T-helper 2 cell treated with Interferon-gamma antibody and Interleukin-4, amounts not matched to agents 5 μg/mL and 100 μg/mL, for 36 hours (primary cell): ENCODE results near the gene HTT.

ENCODE experiments used
- DNase-seq: peaks from one replicate; pipeline ENCODE4 v3.0.0; 2021; ENCODE audit warnings: low spot score
- H3K27ac Mint-ChIP-seq: one replicate; pipeline ENCODE4 v1.8.0; 2021; ENCODE audit warnings: mild to moderate bottlenecking, mixed read lengths
- H3K27me3 Mint-ChIP-seq: one replicate; pipeline ENCODE4 v1.8.0; 2021; ENCODE audit warnings: low read depth, mixed read lengths
- H3K36me3 Mint-ChIP-seq: one replicate; pipeline ENCODE4 v1.8.0; 2021; ENCODE audit warnings: low read depth, mixed read lengths
- H3K4me1 Mint-ChIP-seq: one replicate; pipeline ENCODE4 v1.8.0; 2021; ENCODE audit warnings: low read depth, mixed read lengths
- H3K4me3 Mint-ChIP-seq: one replicate; pipeline ENCODE4 v1.8.0; 2022; ENCODE audit warnings: mild to moderate bottlenecking, moderate library complexity, mixed read lengths
- H3K9me3 Mint-ChIP-seq: one replicate; pipeline ENCODE4 v1.8.0; 2021; ENCODE audit warnings: mixed read lengths

Gene HTT

GRCh38 chr4:3228881-3229280 is 154.4 kb downstream of the HTT start:
- peak overlapping the region; percentile 6 for H3K27ac Mint-ChIP-seq

GRCh38 chr4:3229328-3229727 is 154.8 kb downstream of the HTT start:
- Mint-ChIP-seq H3K36me3 (peaks cover 41% of the 10 kb centered on the region), H3K27ac (peak overlapping the region; percentile 6), H3K4me3 (no peak overlapping the region), H3K4me1 (no peaks in the 10 kb centered on the region), H3K27me3 (no peaks in the 10 kb centered on the region), H3K9me3 (no peaks in the 10 kb centered on the region)
- DNase-seq, result no peak

More at GRCh38 chr4:3228881-3229280, 154.4 kb downstream of the HTT start:
- Mint-ChIP-seq H3K9me3 (no peaks in the 10 kb centered on the region), H3K4me1 (no peaks in the 10 kb centered on the region), H3K27me3 (no peaks in the 10 kb centered on the region), H3K4me3 (no peak overlapping the region), H3K36me3 (peaks cover 41% of the 10 kb centered on the region)
- DNase-seq, result no peak

GRCh38 chr4:3229964-3230363 is 155.5 kb downstream of the HTT start:
- Mint-ChIP-seq H3K27me3 (no peaks in the 10 kb centered on the region), H3K4me1 (no peaks in the 10 kb centered on the region), H3K36me3 (peaks cover 42% of the 10 kb centered on the region), H3K9me3 (no peaks in the 10 kb centered on the region), H3K4me3 (no peak overlapping the region), H3K27ac (no peak overlapping the region)
- DNase-seq, result no peak

DNA sequence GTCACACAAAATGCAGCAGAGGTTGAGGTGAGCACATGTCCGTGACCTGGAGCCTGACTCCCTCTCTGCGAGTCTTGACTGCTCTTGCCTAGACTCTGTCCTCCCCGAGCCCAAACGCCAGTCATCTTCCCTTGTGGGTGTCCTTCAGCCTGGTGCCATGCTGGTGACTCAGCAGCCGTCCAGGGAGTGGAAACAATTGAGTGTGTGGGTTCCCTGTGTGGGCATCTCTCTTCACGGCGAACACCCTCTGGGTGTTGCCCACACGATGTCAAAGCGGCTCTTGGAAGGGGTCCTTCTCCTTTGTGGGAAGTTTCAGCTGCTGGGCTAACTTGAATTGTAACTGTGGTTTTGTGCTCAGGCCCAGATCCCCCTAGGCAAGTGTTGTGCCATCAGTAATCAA is 157.0 kb downstream of the HTT start:
- H3K4me3 Mint-ChIP-seq, result no peak overlapping the region
- no peaks in the 10 kb centered on the region for H3K4me1 Mint-ChIP-seq
- H3K27ac Mint-ChIP-seq, result no peak overlapping the region
- H3K36me3 Mint-ChIP-seq, result peaks cover 42% of the 10 kb centered on the region
- no peaks in the 10 kb centered on the region for H3K27me3 Mint-ChIP-seq
- no peak for DNase-seq
- H3K9me3 Mint-ChIP-seq, result no peaks in the 10 kb centered on the region

- no peaks in the 10 kb centered on the region for H3K9me3 Mint-ChIP-seq
- no peaks in the 10 kb centered on the region for H3K4me1 Mint-ChIP-seq
- no peak overlapping the region for H3K4me3 Mint-ChIP-seq
- no peak for DNase-seq
- peaks cover 42% of the 10 kb centered on the region for H3K36me3 Mint-ChIP-seq
- H3K27me3 Mint-ChIP-seq, result no peaks in the 10 kb centered on the region
- H3K27ac Mint-ChIP-seq, result no peak overlapping the region
Observed at GRCh38 chr4:3232001-3232400, 157.5 kb downstream of the HTT start.

DNA sequence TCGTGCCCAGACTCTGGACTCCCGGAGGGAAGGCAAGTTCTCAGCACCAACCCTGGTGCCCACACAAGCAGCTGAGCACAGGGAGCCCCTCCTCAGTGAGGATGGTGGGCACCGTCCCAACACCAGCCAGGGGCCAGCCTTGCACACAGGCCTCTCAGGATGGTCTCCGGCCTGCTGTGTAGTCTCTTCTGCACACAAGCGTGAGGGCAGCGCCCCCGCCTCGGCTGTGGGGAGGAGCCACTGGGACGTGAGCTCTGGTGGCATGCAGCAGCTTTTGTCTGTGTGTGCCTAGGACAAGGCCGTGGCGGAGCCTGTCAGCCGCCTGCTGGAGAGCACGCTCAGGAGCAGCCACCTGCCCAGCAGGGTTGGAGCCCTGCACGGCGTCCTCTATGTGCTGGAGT is 158.4 kb downstream of the HTT start:
- DNase-seq, result no peak
- Mint-ChIP-seq H3K27me3 (no peaks in the 10 kb centered on the region), H3K27ac (no peak overlapping the region), H3K36me3 (peaks cover 45% of the 10 kb centered on the region), H3K4me1 (no peaks in the 10 kb centered on the region), H3K4me3 (no peak overlapping the region), H3K9me3 (no peaks in the 10 kb centered on the region)

DNA sequence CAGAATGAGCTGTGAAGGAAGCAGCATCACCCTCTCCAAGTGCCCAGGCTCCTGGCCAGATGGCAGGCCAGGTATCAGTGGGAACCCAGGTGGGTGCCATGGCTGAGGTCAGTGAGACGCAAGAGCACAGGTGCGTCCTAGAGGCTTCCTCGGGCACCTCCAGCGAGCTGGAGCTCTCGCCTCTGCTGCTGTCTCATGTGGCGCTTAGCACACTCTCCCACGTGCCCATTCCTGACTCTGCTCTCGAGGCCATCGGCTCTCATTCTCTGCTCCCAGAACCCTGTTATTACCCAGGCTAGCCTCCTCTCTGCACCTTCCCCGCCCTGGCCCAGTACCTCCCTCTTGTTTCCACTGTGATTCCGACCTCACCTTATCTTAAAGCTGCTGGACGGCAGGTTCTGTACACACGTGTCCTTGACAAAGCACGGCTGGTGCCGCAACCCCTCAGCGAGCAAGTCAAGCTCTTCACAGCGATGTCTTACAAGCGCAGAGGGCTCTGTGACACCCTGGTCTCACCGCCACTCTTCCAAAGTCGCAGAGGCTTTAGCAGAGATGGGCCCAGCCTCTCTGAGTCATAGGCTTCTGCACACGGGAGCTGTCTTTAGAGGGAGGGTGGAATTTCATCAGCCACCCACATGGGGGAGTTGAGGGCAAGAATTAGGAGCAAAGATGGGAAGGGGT is 159.1 kb downstream of the HTT start:
- no peak overlapping the region for H3K4me3 Mint-ChIP-seq
- H3K27ac Mint-ChIP-seq, result peak overlapping the region; percentile 53

GRCh38 chr4:3234171-3235029 is 159.9 kb downstream of the HTT start:
- H3K27me3 Mint-ChIP-seq, result no peaks in the 10 kb centered on the region
- H3K36me3 Mint-ChIP-seq, result peaks cover 37% of the 10 kb centered on the region
- H3K4me1 Mint-ChIP-seq, result no peaks in the 10 kb centered on the region
- no peak for DNase-seq
- H3K27ac Mint-ChIP-seq, result peak overlapping the region; percentile 53
- H3K4me3 Mint-ChIP-seq, result no peak overlapping the region
- H3K9me3 Mint-ChIP-seq, result no peaks in the 10 kb centered on the region

More for the DNA sequence above, 159.1 kb downstream of the HTT start:
- no peaks in the 10 kb centered on the region for H3K9me3 Mint-ChIP-seq
- H3K27me3 Mint-ChIP-seq, result no peaks in the 10 kb centered on the region
- no peak for DNase-seq
- no peaks in the 10 kb centered on the region for H3K4me1 Mint-ChIP-seq
- H3K36me3 Mint-ChIP-seq, result peaks cover 44% of the 10 kb centered on the region

DNA sequence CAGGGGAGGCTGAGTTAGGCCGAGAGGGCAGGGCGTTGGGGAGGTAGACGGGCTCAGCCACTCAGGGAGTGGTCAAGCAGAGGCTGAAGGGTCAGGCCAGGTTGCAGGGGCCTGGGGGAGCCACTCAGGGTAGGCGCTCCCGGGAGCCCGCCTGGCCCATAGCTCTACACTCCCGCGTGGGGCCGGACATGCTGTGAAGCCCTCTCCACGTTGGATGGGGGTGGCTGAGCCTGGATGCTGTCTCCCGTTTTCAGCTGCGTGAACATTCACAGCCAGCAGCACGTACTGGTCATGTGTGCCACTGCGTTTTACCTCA is 160.5 kb downstream of the HTT start:
- H3K4me3 Mint-ChIP-seq, result no peak overlapping the region
- H3K4me1 Mint-ChIP-seq, result no peaks in the 10 kb centered on the region
- DNase-seq, result no peak
- no peaks in the 10 kb centered on the region for H3K27me3 Mint-ChIP-seq
- H3K36me3 Mint-ChIP-seq, result peaks cover 32% of the 10 kb centered on the region
- H3K9me3 Mint-ChIP-seq, result no peaks in the 10 kb centered on the region
- H3K27ac Mint-ChIP-seq, result no peak overlapping the region

- H3K4me3 Mint-ChIP-seq, result no peak overlapping the region
Observed at GRCh38 chr4:3235581-3235980, 161.1 kb downstream of the HTT start.

GRCh38 chr4:3236326-3236878 is 161.9 kb downstream of the HTT start:
- no peak overlapping the region for H3K4me3 Mint-ChIP-seq
- DNase-seq, result no peak
- H3K9me3 Mint-ChIP-seq, result no peaks in the 10 kb centered on the region
- H3K27ac Mint-ChIP-seq, result no peak overlapping the region
- no peaks in the 10 kb centered on the region for H3K27me3 Mint-ChIP-seq
- H3K4me1 Mint-ChIP-seq, result no peaks in the 10 kb centered on the region
- peaks cover 25% of the 10 kb centered on the region for H3K36me3 Mint-ChIP-seq

More at GRCh38 chr4:3235581-3235980, 161.1 kb downstream of the HTT start:
- Mint-ChIP-seq H3K9me3 (no peaks in the 10 kb centered on the region), H3K27me3 (no peaks in the 10 kb centered on the region), H3K36me3 (peaks cover 29% of the 10 kb centered on the region), H3K27ac (no peak overlapping the region), H3K4me1 (no peaks in the 10 kb centered on the region)
- DNase-seq, result no peak

DNA sequence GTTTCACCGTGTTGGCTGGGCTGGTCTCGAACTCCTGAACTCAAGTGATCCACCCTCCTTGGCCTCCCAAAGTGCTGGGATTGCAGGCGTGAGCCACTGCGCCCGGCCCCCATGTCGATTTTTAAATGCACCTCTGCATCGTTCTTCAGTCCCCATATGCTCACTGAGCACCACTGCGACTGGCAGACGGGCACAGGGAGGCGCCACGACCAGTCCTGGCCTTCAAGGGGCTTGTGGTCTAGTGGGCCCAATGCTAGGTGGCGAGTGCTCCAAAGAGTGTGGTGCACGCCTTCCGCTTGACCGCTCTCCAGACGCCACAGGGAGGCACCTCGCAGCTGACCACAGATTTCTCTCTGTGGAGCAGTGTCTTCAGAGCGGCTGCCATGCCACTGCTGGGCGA is 162.8 kb downstream of the HTT start:
- Mint-ChIP-seq H3K36me3 (peaks cover 19% of the 10 kb centered on the region), H3K4me1 (no peaks in the 10 kb centered on the region), H3K27ac (no peak overlapping the region), H3K27me3 (no peaks in the 10 kb centered on the region), H3K9me3 (no peaks in the 10 kb centered on the region), H3K4me3 (no peak overlapping the region)
- DNase-seq, result no peak

DNA sequence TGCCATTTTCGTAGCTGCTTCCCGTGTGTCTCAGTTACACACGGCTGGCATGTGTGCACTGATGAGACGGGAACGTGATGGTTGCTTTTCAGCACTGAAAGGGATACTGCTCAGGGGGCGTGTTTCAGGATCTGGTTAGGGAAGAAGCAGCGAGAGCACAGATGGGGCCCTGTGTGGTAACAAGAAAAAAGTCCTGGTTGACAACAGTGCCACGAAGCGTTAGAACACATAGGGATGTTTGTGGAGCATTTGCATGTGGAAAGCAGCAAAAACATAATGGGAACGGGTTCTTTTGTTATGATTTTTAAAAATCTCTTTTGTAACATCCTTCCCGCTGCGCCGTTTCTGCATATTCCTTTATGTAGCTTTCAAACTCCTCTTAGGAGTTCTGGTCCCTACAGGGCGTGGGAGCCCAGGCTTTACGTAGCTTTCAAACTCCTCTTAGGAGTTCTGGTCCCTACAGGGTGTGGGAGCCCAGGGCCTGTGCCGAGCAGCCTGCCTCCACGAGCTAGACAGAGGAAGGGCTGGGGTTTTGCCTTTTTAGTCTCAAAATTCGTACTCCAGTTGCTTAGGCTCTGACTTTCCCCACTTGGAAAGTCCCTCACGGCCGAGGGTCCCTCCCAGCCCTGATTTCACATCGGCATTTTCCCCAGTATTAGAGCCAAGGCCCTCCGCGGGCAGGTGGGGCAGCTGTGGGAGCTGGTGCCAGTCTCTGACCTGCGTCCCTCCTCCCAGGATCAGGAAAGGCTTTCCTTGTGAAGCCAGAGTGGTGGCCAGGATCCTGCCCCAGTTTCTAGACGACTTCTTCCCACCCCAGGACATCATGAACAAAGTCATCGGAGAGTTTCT is 163.5 kb downstream of the HTT start:
- DNase-seq, result no peak
- Mint-ChIP-seq H3K4me1 (peaks cover under 1% of the 10 kb centered on the region), H3K4me3 (no peak overlapping the region), H3K9me3 (no peaks in the 10 kb centered on the region), H3K27me3 (no peaks in the 10 kb centered on the region), H3K27ac (no peak overlapping the region), H3K36me3 (peaks cover 19% of the 10 kb centered on the region)

DNA sequence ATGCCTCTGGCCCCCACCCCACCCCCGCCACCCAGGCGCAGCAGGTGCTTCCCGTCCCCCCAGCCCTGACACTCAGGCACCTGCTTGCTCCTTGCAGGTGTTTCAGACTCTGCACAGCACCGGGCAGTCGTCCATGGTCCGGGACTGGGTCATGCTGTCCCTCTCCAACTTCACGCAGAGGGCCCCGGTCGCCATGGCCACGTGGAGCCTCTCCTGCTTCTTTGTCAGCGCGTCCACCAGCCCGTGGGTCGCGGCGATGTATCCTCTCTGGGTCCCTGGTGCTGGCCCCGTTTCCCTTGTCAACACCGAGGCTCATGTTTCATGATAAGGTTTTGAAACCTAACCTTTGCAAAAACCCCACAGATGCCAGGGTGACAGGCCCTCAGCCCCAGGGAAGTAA is 164.2 kb downstream of the HTT start:
- Mint-ChIP-seq H3K36me3 (peaks cover 17% of the 10 kb centered on the region), H3K4me1 (peaks cover 4% of the 10 kb centered on the region), H3K27me3 (no peaks in the 10 kb centered on the region), H3K9me3 (no peaks in the 10 kb centered on the region), H3K4me3 (no peak overlapping the region), H3K27ac (no peak overlapping the region)
- DNase-seq, result no peak
